NCI-H187 treated with DMSO at 0.1 percent for 48 hours (cell line): ENCODE data around the gene HK2.

ENCODE experiments used
- DNase-seq: peaks from one replicate; lab custom pipeline; 2025; lab: John Stamatoyannopoulos, UW

Gene HK2

DNA sequence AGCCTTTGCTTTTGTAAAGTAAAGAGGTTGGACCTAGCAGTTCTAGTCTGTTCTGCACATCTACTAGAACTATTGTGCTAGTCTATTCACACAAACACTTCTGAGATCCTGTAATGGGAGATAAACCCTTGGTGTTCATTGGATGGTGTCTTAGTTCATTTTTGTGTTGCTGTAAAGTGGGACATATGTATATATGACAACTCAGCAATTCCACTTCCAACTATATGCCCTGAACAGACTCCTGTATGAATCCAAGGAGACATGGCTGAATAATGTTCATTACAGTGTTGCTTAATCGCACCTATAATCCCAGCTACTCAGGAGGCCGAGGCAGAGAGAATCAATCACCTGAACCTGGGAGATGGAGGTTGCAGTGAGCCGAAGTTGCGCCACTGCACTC is 23.3 kb downstream of the HK2 start:
- no peak for DNase-seq

DNA sequence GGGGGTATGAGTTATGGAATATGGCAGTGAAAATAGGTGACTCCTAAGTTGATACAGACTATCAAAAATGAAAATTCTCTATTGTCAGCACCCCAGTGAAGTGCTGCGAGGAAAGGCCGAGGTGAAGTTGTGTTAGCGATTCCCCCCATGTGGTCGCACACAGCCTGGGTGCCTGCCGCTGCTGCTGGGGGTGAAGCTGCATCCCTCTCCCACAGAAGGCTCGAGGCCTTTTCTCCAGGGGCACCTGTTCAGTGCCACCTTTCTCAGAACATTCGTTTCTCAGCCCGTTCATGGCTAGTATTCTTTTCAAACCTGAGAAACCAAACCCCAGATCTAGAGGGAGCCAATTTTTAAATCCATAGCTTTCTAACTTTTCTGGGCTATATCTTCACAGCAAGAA is 23.8 kb downstream of the HK2 start:
- no peak for DNase-seq

DNA sequence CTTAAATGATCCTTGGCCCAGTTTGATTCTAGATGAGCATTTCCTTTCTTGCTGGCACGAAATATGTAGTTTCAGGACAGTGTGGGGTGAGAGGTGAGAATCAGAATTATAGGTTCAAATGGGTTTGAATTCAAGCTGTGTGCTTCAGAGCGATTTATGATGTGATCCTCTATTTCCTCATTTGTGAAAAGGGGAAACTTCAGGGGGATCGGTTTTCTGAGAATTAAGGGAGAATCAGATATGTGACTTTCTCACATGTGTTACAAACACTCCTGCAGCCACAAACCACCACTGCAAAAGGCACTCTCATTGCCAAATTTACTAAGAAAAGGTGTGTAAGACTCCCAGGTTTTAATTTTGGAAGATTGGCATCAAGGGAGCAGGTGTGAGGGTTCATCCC is 24.4 kb downstream of the HK2 start:
- no peak for DNase-seq

DNA sequence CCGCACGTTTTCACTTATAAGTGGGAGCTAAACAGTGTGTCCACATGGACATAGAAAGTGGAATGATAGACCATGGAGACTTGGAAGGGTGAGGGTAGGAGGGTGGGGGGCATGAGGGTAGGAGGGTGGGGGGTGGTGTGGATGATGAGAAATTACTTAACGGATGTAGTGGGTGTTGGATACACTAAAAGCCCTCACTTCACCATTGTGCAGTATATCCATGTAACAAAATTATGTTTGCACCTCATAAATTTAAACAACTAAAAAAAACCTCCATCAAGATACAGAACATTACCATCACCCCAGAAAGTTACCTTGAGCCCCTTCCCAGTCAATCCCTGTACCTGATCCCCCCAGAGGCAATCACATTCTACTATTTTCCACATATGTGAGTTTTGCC is 26.2 kb downstream of the HK2 start:
- DNase-seq = no peak

DNA sequence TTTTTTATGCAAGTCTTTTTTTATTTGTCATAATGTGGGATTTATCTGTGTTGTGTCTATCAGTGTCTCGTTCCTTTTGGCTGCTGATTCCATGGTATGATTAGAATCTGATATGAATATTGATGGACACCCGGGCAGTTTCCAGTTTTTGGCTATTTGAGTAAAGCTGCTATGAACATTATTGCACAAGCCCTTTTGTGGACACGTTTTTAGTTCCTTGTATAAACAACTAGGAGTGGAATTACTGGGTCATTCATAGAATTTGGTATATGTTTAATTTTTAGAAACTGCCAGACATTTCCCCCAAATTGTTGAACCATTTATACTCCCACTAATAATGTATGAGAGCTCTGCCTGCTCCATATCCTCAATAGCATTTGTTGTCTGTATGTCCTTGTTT is 26.6 kb downstream of the HK2 start:
- DNase-seq = no peak

DNA sequence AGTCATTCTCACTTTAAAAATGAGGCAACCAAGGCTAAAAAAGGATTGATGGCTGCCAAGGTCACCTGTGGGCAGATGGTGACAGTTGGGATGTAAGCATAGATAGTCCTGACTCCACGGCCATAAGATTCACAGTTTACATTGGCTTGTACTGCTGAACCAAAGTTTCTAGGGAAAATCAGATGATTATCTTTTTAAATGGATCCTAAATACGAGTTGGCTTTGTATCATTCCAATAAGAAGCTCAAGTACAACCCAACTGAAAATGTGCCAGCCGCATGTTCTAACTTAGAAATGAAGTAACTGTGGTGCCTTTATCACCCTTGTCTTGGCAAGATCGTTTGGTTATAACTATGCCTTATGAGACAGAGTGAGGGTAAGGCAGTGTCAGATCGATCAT is 27.6 kb downstream of the HK2 start:
- DNase-seq = no peak

DNA sequence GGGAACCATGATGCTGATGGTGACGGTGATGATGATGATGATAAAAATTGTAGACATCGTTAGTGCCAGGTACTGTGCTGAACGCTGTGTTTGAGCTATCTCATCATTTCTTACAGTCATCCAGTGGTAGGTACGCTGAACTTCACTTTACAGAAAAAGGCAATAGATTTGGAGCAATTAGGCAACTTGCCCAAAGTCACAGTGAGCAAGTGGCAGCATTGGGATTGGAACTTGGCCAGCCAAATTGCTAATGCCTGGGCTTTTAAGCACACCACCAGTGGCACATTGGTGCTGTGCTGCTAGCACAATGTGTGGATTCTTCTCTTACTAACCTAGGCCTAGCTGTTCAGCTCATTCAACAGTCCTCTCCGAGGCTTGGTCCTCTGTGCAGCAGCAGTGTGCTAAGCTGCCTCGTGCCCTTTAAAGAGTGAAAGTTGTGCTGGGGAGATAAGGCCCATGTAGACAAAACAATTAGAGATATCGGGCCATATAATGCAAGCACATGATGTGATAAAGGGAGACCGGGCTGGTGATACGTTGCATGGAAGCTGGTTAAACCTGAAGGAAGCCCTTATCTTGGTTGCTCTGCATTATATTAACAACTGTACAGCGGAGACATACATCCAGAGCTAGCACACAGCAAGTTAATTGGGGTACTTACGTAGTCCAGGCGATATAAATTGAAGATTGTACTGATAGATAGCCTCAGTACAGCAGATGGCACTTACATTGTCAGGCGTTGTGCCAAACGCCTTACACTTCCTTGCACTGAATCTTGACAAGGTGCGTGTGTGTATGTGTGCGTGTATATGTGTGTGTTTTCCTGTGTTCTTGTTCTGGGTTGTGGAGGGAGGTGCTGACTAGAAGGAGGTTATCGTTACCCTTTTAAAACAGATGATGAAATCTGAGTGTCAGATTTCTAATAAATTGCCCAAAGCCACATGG is 28.4 kb downstream of the HK2 start:
- no peak for DNase-seq

DNA sequence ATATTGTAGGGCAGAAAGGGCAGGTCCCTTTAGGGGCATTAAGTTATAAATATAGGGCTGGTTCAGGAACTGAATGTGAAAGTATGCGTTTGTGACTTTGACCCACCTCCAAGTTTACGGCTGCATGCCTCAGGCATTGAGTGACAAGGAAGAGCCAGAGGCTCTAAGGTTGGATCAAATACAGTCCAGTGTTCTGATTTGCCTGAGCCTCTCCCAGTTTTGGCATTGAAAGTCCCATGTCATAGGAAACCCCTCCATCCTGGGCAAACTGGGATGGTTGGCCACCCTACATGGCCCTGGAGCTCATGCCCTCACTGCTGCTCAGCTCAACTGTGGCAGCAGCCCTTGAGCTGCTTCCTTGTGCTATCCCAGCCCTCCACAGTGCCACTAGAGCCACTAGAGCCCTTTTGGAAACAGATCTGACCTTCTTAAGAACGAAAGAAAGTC is 29.9 kb downstream of the HK2 start:
- DNase-seq = no peak

DNA sequence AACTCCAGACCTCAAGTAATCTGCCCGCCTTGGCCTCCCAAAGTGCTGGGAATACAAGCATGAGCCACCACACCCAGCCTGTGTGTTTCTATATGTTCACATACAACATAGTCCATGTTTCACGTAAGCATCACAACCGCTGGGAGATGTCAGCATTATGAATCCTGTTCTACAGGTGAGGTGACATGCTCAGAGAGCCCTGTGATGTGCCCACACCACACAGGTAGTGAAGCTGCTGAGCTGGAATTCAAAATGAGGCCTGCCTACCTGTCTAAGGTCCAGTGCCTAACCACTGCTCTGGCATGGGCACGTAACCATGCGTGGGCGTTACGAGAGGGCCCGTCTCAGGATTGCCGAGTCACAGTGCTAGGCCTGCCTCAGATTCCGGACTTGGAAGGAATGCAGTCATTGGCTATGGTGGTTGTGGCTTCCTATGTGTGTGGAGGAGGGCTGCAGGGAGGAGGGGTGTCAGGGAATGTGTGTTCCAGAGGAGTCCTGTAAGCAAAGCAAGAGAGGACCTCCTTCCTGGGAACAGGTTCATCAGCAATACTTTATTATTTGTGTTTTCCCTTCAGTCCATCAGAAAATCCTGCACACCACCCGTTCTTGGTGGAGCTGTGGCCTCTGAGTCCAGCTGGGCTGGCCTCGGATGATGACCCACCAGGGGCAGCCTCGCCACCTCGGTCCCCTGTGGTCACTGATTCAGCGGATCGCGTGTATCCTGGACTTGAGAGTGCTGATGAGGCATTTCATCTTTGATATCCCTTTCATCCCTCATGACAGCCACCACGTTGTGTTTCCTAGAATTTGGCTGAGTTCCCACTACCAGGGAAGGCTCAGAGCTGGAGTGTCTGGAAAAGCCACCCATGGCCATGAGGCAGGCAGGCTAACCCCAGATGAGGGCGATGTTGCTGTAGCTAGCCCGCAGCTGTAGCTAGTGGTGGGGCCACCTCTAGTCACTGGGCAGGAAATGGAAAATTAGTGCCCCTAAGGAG is 31.1 kb downstream of the HK2 start:
- no peak for DNase-seq

DNA sequence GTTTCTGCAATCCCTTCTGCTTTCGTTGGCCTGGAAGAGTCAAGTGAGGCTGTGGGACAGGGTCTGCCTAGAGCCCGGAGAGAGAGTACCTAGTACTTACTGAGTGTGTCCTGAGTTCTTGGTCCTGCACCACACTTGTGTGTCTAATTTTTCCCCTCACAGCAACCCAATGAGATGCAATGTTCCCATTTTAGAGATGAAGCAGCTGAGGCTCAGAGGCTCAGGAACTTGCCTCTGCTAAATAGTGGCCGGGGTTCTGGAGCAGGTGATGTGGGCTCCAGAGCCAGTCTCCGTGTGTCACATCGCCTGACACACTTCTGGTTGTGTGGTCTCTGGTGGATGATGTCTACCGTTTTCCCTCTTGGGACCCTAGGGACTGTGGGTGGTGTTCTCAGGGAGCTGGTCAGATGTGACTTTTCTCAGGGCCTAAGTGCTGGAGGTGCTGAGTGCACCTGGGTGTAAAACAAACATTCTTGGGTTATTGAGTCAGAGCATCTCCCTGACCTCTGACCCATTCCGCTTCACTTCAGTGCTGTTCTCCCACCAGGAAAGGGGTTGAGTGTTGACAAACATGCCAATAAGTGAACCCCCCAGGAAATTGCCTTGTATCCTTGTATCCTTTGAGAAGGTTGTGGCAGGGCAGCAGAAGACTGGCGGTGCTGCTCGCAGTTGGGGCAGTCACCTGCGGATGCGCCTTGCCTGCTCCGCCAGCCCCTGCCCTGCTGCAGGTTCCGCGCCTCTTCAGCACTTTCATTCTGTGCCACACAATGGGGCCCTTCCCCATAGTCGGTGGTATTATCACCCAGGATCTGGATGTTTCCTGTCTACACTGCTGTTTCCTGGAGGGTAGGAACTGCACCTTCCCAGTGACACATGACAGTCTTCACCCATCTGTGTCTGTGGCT is 32.1 kb downstream of the HK2 start:
- DNase-seq = no peak

DNA sequence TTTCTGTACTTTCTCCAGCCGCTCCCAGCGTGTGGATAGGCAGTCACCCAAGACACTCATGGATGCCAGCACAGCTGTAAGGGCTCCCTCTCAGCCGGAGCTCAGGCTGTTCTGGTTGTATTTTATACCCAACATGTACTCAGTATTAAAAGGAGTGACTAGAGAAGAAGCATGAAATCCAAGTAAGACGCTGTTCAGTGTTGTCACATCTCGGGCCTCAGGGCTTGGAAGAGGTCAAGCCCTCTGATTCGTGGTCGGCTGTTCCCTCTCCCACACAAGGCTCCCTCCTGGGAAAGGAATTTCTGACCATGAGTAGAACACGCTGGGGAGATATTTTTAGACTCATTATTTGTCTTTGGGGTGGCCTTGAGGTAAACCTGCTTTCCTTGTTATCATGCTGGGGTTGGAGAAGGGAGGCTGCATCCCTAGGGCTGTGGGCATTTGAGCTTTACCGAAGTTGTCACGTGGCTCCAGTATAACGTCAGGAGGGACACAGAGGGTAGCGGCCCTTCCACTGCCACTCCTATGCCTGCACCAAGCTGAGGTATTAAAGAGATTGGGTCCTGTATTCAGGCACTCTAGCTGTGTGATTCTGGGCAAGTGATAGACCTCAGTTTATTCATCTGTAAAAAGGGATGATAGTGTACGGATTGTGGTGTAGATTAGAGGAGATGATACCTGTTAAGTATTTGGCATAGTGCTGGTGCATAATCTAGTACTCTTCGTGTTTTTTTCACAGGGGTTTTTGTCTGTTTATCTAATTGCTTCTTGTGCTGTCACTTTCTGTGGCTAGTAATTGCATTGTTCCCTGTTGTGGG is 34.1 kb downstream of the HK2 start:
- no peak for DNase-seq

DNA sequence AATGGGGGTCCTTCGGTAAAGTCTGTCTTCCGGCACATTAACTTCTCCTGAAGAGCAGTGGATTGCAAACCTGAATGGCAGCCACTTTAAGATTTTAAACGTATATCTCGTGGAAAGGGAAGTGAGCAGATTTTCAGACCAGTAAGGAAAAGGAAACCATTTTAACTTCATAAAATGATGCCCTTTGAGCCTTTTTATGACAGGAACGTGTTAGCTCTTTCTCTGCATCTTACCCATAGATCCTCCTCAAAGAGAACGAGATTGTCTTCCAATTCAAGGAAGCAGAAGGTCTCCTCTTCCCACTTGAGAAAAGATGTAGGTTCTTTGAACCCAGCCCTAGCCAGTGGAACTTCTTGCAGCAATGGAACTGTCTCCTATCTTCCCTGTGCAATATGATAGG is 35.6 kb downstream of the HK2 start:
- DNase-seq = no peak

DNA sequence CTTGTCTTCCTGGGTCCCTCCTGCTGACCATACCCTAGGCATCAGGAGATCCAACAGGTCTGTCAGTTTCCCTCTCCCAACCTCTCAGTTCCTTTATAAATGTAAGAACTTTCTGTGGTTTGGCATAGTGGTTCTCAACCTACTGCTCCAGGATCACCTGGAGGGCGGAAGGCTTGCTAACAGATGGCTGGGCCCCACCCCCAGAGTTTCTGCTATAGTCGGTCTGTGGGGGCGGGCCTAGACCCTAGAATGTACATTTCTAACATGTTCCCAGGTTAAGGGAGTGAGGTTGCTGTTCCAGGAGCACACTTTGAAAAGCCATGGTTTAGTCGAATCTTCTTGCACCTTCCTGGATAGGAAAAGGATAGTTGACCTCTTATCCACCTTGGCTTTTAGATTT is 37.0 kb downstream of the HK2 start:
- no peak for DNase-seq

DNA sequence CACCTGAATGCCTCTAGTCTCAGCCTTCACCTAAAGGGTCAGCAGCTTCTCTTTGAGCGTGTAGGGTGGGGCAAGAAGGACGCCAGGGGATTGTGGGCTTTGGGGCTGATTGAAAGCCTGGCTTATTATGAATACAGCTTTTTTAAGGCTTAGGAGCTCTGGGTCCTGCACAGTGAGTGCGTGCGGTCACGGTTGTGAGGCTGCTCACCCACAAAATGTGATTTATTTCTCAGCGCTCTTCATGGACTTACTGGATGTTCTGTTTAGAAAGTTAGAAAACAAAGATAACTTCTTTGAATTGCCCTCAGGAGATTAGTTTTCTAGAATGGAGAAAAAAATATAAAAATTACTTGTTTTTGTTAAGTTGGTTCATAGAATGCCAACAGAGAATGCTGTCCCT is 37.5 kb downstream of the HK2 start:
- DNase-seq = no peak

DNA sequence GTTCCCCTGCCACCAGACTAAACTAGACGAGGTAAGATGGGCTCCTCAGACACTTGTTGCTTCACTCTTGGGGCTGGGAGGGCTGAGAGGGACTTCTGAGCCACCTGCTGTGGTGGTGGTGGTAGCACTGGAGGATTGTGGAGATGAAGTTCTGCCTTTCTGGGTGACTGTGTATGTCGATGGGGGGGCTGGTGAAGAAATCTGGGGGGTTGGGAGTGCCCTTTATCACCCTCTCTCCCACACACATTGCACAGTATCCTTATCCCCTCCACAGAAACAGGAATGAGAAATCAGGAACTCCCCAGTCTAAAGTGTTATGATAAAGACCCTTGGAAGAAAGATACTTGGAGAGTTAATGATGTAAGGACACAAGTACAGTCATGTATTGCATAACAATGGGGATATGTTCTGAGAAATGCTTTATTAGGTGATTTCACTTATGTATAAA is 38.5 kb downstream of the HK2 start:
- DNase-seq = no peak

DNA sequence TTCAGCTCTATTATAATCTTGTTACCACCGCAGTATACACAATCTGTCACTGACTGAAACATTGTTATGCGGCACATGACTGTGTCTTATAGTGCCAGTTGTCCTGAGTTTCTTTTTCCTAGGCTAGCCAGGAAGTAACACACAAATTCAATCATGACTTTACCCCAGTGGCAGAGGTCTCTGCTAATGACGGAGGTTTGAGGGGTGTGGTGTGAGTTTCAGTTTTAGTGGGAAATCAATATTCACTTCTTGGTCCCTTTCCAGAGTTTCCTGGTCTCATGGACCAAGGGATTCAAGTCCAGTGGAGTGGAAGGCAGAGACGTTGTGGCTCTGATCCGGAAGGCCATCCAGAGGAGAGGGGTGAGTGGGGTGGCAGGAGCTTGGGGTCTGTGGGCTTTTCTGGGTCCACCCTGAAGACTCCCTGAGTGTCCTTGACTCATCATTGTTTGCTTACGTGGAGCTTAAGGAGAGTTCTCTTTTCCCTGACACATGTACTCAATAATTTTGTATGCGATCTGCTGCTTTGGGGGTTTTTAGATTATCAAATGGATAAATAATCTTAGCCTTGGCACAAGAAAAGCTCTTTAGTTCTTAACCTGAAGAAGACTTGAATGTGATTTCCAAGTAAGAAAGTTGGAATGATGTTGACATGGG is 39.2 kb downstream of the HK2 start:
- no peak for DNase-seq

DNA sequence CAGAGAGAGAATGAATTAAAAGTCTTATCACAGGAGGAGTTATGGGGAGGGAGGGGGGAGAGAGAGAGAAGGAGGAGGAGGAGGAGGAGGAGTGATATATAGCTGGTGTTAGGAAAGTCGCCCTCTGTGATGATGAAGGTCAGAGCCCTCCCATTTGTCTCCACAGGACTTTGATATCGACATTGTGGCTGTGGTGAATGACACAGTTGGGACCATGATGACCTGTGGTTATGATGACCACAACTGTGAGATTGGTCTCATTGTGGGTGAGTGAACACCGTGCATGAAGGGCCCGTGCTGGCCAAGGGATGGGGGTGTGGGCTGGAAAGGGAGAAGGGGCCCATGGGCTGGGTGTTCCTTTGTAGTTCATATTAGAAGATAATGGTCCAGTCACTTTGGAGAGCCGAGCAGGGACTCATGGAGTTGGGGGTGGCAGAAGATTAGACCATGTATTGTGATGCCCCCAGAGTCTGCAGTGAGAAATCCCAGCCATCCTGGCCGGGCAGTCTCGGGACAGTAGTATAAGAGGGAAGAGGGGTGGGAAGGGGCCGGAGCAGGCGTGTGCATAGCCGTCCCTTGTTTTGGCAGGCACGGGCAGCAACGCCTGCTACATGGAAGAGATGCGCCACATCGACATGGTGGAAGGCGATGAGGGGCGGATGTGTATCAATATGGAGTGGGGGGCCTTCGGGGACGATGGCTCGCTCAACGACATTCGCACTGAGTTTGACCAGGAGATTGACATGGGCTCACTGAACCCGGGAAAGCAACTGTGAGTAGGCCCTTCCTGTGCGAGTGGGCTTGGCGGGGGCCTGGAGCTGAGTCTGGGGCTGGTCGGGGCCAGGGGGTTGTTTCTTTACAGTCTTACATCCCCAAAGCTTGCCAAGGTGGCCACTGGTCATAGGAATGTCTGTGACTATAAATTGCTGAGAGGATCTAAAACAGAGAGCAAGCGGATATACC is 40.0 kb downstream of the HK2 start:
- DNase-seq = no peak

DNA sequence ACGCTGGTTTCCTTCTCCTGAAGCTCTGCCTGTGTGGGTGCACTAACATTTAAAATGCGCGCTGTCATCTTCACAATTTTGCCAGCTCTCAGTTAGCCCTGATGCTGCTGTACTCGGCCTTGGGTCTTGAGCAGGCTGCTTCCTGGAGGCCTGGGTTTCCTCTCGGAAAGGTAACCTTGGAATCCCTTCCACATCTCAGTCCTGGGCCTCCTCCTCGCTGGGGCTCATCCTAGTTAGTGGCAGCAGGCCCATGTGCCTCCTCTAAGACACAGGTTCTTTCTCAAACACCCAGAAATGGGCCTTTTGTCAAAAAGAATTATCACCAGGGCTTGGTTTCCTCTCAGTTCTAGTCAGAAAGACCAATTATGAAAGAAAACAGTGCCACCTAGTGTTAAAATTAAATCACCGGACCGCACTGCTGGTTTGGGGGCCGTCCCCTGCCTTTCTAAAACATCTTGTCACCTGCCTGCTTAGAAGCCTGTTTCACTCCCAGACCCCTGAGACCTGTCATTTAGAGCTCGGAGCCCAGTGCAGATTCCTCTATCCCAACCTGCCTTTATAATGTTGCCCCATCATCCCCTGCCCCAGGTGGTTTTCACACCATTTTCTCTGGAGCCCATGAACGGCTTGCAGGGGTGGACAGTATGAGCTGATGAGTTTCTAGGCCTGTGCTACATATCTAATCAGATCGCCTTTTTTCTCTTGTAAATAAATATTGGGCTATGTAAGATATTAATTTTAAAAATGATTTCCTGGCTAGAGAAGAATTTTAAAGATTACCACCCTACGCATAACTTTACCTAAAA is 42.4 kb downstream of the HK2 start:
- no peak for DNase-seq
